ENCODE data around the gene NME4. TPM values are rescaled to one million over a fixed set of nuclear protein-coding genes. Genes with fewer than 3 reads are reported as not detected.

Gene NME4
- polyA plus RNA-seq, 4 donors, result 13.0 to 77.2 (median 34.9) TPM

- peaks cover 0 to 25% (median 0%) of the 10 kb centered on the region in 3 donors for H3K4me1 ChIP-seq (ENCODE audit: control insufficient read depth in 3 of 3, insufficient read depth in 2 of 3, low read depth in 1 of 3, low read length in 2 of 3)
- DNase-seq (peak in 1 of 2 donors; percentile 41), FAIRE-seq (no peak)
- H3K4me3 ChIP-seq (ENCODE audit: low read depth in 1 of 3, low read length in 3 of 3), result peak overlapping the region in 1 of 3 donors; percentile 60
- peaks cover 0 to 5% (median 0%) of the 10 kb centered on the region in 3 donors for H3K36me3 ChIP-seq (ENCODE audit: control insufficient read depth in 3 of 3, insufficient read depth in 2 of 3, low read depth in 1 of 3, low read length in 3 of 3)
- WGBS, 3 donors, result 30 to 39% (median 37%) methylated on average over 10 of the region's 10 CpGs
- H3K27ac ChIP-seq (ENCODE audit: low read depth in 1 of 3, low read length in 2 of 3), result peak overlapping the region in 1 of 3 donors; percentile 69
- H3K27me3 ChIP-seq (ENCODE audit: control insufficient read depth in 3 of 3, insufficient read depth in 3 of 3, low read length in 3 of 3), result peaks cover 0 to 10% (median 0%) of the 10 kb centered on the region in 3 donors
- no peaks in the 10 kb centered on the region for H3K9me3 ChIP-seq (ENCODE audit: control insufficient read depth in 2 of 2, insufficient read depth in 1 of 2, low read depth in 1 of 2, low read length in 1 of 2)
Observed at GRCh38 chr16:427250-427649, 30.3 kb downstream of the NME4 start.

GRCh38 chr16:430904-431303 is 33.9 kb downstream of the NME4 start:
- 90 to 99% (median 99%) methylated on average over 7 of the region's 7 CpGs for WGBS, 3 donors
- Histone ChIP-seq H3K27ac (ENCODE audit: low read depth in 1 of 3, low read length in 2 of 3) (no peak overlapping the region), H3K27me3 (ENCODE audit: control insufficient read depth in 3 of 3, insufficient read depth in 3 of 3, low read length in 3 of 3) (no peaks in the 10 kb centered on the region), H3K4me1 (ENCODE audit: control insufficient read depth in 3 of 3, insufficient read depth in 2 of 3, low read depth in 1 of 3, low read length in 2 of 3) (peaks cover 0 to 15% (median 0%) of the 10 kb centered on the region in 3 donors), H3K9me3 (ENCODE audit: control insufficient read depth in 2 of 2, insufficient read depth in 1 of 2, low read depth in 1 of 2, low read length in 1 of 2) (no peaks in the 10 kb centered on the region), H3K36me3 (ENCODE audit: control insufficient read depth in 3 of 3, insufficient read depth in 2 of 3, low read depth in 1 of 3, low read length in 3 of 3) (peaks cover 0 to 22% (median 0%) of the 10 kb centered on the region in 3 donors), H3K4me3 (ENCODE audit: low read depth in 1 of 3, low read length in 3 of 3) (no peak overlapping the region)
- no peak for FAIRE-seq
- no peak for DNase-seq

GRCh38 chr16:440627-441026 is 43.6 kb downstream of the NME4 start:
- 86 to 92% (median 90%) methylated on average over 6 of the region's 6 CpGs for WGBS, 3 donors
- no peaks in the 10 kb centered on the region for H3K4me1 ChIP-seq (ENCODE audit: control insufficient read depth in 3 of 3, insufficient read depth in 2 of 3, low read depth in 1 of 3, low read length in 2 of 3)
- no peak overlapping the region for H3K27ac ChIP-seq (ENCODE audit: low read depth in 1 of 3, low read length in 2 of 3)
- no peaks in the 10 kb centered on the region for H3K27me3 ChIP-seq (ENCODE audit: control insufficient read depth in 3 of 3, insufficient read depth in 3 of 3, low read length in 3 of 3)
- no peaks in the 10 kb centered on the region for H3K9me3 ChIP-seq (ENCODE audit: control insufficient read depth in 2 of 2, insufficient read depth in 1 of 2, low read depth in 1 of 2, low read length in 1 of 2)
- no peak for FAIRE-seq
- H3K4me3 ChIP-seq (ENCODE audit: low read depth in 1 of 3, low read length in 3 of 3), result no peak overlapping the region
- DNase-seq, result no peak
- peaks cover 0 to 35% (median 0%) of the 10 kb centered on the region in 3 donors for H3K36me3 ChIP-seq (ENCODE audit: control insufficient read depth in 3 of 3, insufficient read depth in 2 of 3, low read depth in 1 of 3, low read length in 3 of 3)

- 95 to 97% (median 96%) methylated on average over 6 of the region's 6 CpGs for WGBS, 3 donors
- Histone ChIP-seq H3K4me1 (ENCODE audit: control insufficient read depth in 3 of 3, insufficient read depth in 2 of 3, low read depth in 1 of 3, low read length in 2 of 3) (no peaks in the 10 kb centered on the region), H3K4me3 (ENCODE audit: low read depth in 1 of 3, low read length in 3 of 3) (no peak overlapping the region), H3K27me3 (ENCODE audit: control insufficient read depth in 3 of 3, insufficient read depth in 3 of 3, low read length in 3 of 3) (no peaks in the 10 kb centered on the region), H3K9me3 (ENCODE audit: control insufficient read depth in 2 of 2, insufficient read depth in 1 of 2, low read depth in 1 of 2, low read length in 1 of 2) (no peaks in the 10 kb centered on the region), H3K27ac (ENCODE audit: low read depth in 1 of 3, low read length in 2 of 3) (no peak overlapping the region), H3K36me3 (ENCODE audit: control insufficient read depth in 3 of 3, insufficient read depth in 2 of 3, low read depth in 1 of 3, low read length in 3 of 3) (peaks cover 0 to 31% (median 0%) of the 10 kb centered on the region in 3 donors)
- DNase-seq, result no peak
- no peak for FAIRE-seq
Observed at GRCh38 chr16:441447-441846, 44.4 kb downstream of the NME4 start.

- no peak for DNase-seq
- H3K4me1 ChIP-seq (ENCODE audit: control insufficient read depth in 3 of 3, insufficient read depth in 2 of 3, low read depth in 1 of 3, low read length in 2 of 3), result no peaks in the 10 kb centered on the region
- no peak for FAIRE-seq
- no peak overlapping the region for H3K27ac ChIP-seq (ENCODE audit: low read depth in 1 of 3, low read length in 2 of 3)
- no peak overlapping the region for H3K4me3 ChIP-seq (ENCODE audit: low read depth in 1 of 3, low read length in 3 of 3)
- WGBS, 3 donors, result 70 to 89% (median 82%) methylated on average over 6 of the region's 6 CpGs
- H3K36me3 ChIP-seq (ENCODE audit: control insufficient read depth in 3 of 3, insufficient read depth in 2 of 3, low read depth in 1 of 3, low read length in 3 of 3), result peaks cover 0 to 29% (median 0%) of the 10 kb centered on the region in 3 donors
- no peaks in the 10 kb centered on the region for H3K27me3 ChIP-seq (ENCODE audit: control insufficient read depth in 3 of 3, insufficient read depth in 3 of 3, low read length in 3 of 3)
- no peaks in the 10 kb centered on the region for H3K9me3 ChIP-seq (ENCODE audit: control insufficient read depth in 2 of 2, insufficient read depth in 1 of 2, low read depth in 1 of 2, low read length in 1 of 2)
Observed at GRCh38 chr16:442976-443375, 46.0 kb downstream of the NME4 start.

GRCh38 chr16:444027-444426 is 47.0 kb downstream of the NME4 start:
- no peak for FAIRE-seq
- Histone ChIP-seq H3K36me3 (ENCODE audit: control insufficient read depth in 3 of 3, insufficient read depth in 2 of 3, low read depth in 1 of 3, low read length in 3 of 3) (peaks cover 0 to 24% (median 0%) of the 10 kb centered on the region in 3 donors), H3K27me3 (ENCODE audit: control insufficient read depth in 3 of 3, insufficient read depth in 3 of 3, low read length in 3 of 3) (no peaks in the 10 kb centered on the region), H3K27ac (ENCODE audit: low read depth in 1 of 3, low read length in 2 of 3) (no peak overlapping the region), H3K9me3 (ENCODE audit: control insufficient read depth in 2 of 2, insufficient read depth in 1 of 2, low read depth in 1 of 2, low read length in 1 of 2) (no peaks in the 10 kb centered on the region), H3K4me3 (ENCODE audit: low read depth in 1 of 3, low read length in 3 of 3) (no peak overlapping the region), H3K4me1 (ENCODE audit: control insufficient read depth in 3 of 3, insufficient read depth in 2 of 3, low read depth in 1 of 3, low read length in 2 of 3) (no peaks in the 10 kb centered on the region)
- DNase-seq, result no peak
- WGBS, 3 donors, result 89 to 94% (median 93%) methylated on average over 10 of the region's 10 CpGs

GRCh38 chr16:445566-445965 is 48.6 kb downstream of the NME4 start:
- Histone ChIP-seq H3K27me3 (ENCODE audit: control insufficient read depth in 3 of 3, insufficient read depth in 3 of 3, low read length in 3 of 3) (no peaks in the 10 kb centered on the region), H3K36me3 (ENCODE audit: control insufficient read depth in 3 of 3, insufficient read depth in 2 of 3, low read depth in 1 of 3, low read length in 3 of 3) (peaks cover 0 to 15% (median 0%) of the 10 kb centered on the region in 3 donors), H3K4me1 (ENCODE audit: control insufficient read depth in 3 of 3, insufficient read depth in 2 of 3, low read depth in 1 of 3, low read length in 2 of 3) (peaks cover 0 to 7% (median under 1%) of the 10 kb centered on the region in 3 donors), H3K4me3 (ENCODE audit: low read depth in 1 of 3, low read length in 3 of 3) (no peak overlapping the region), H3K9me3 (ENCODE audit: control insufficient read depth in 2 of 2, insufficient read depth in 1 of 2, low read depth in 1 of 2, low read length in 1 of 2) (no peaks in the 10 kb centered on the region), H3K27ac (ENCODE audit: low read depth in 1 of 3, low read length in 2 of 3) (no peak overlapping the region)
- DNase-seq, result no peak
- FAIRE-seq, result no peak
- 84 to 90% (median 86%) methylated on average over 4 of the region's 4 CpGs for WGBS, 3 donors

Data from small intestine (tissue), 7 donors.